HepG2 (cell line): ENCODE data around the gene USP40. TPM values are rescaled to one million over a fixed set of nuclear protein-coding genes. Genes with fewer than 3 reads are reported as not detected.

Experiments
- CENPX ChIP-seq: sonication (generic); formaldehyde crosslinking; IDR thresholded peaks from 2 replicates; pipeline ENCODE4 v1.9.0; 2021; ENCODE audit warnings: mild to moderate bottlenecking, missing genetic modification reagents, moderate library complexity
- DNMT3B ChIP-seq: conservative IDR thresholded peaks from 2 replicates; pipeline ENCODE4 v1.6.1; 2016; ENCODE audit warnings: missing biosample characterization, control low read depth
- FOXO4 ChIP-seq: sonication (generic); formaldehyde crosslinking; conservative IDR thresholded peaks from 2 replicates; pipeline ENCODE4 v1.8.1; 2023; ENCODE audit warnings: missing genetic modification reagents
- MAZ ChIP-seq, 2 experiments: sonication (generic) in 1 of 2; formaldehyde crosslinking in 1 of 2; IDR thresholded peaks; 2 replicates each; pipeline versions ENCODE4 v1.5.0 to v1.6.1; 2012 to 2020; ENCODE audit warnings: low read depth in 2 of 2, mild to moderate bottlenecking in 2 of 2, borderline replicate concordance in 1 of 2, improper control_type of control experiment in 1 of 2, low read length in 1 of 2, missing genetic modification reagents in 1 of 2, moderate library complexity in 1 of 2
- MXD3 ChIP-seq: IDR thresholded peaks from 2 replicates; pipeline ENCODE4 v1.6.1; 2016; ENCODE audit warnings: mild to moderate bottlenecking, missing biosample characterization, missing genetic modification reagents
- NFATC3 ChIP-seq: sonication (generic); formaldehyde crosslinking; IDR thresholded peaks from 2 replicates; pipeline ENCODE4 v1.5.1; 2020; ENCODE audit warnings: mild to moderate bottlenecking, missing genetic modification reagents
- SIX1 ChIP-seq: sonication (generic); formaldehyde crosslinking; IDR thresholded peaks from 2 replicates; pipeline ENCODE4 v1.4.0; 2020; ENCODE audit warnings: missing genetic modification reagents, borderline replicate concordance
- SMAD3 ChIP-seq: sonication (generic); formaldehyde crosslinking; IDR thresholded peaks from 2 replicates; pipeline ENCODE4 v1.4.0; 2020; ENCODE audit warnings: missing genetic modification reagents
- XRCC5 ChIP-seq: fragments of 200-400 bp; formaldehyde crosslinking; optimal IDR thresholded peaks from 2 replicates; pipeline ENCODE3; 2017; ENCODE audit warnings: mild to moderate bottlenecking, low read length
- ZBTB10 ChIP-seq: sonication (generic); formaldehyde crosslinking; IDR thresholded peaks from 2 replicates; pipeline ENCODE4 v1.4.0; 2020; ENCODE audit warnings: missing genetic modification reagents, borderline replicate concordance
- ZFP36L1 ChIP-seq: sonication (generic); formaldehyde crosslinking; IDR thresholded peaks from 2 replicates; pipeline ENCODE4 v1.8.0; 2022; ENCODE audit warnings: mild to moderate bottlenecking, missing genetic modification reagents, moderate library complexity
- polyA plus RNA-seq, 8 experiments: library from polyadenylated mRNA; depleted of rRNA in 3 of 8; stranded (reverse) in 7 of 8; unstranded in 1 of 8; fragments of >200 nt; fragmentation: Illumina TruSeq in 4 of 8; extraction: Trizol in 4 of 8; gene quantifications; 2 replicates each; pipeline versions ENCODE4 v1.2.1 to v1.2.3, GENCODE V29; 2011 to 2016; ENCODE audit warnings: low read depth in 4 of 8, missing spikeins in 1 of 8, mixed read lengths in 1 of 8; ENCODE audit not compliant: insufficient read depth in 1 of 8
- total RNA-seq, 5 experiments: library from RNA; depleted of rRNA; stranded (reverse); fragments of >200 nt; fragmentation: Illumina TruSeq; extraction: Trizol; gene quantifications; 2 replicates each; pipeline ENCODE4 v1.2.3, GENCODE V29; 2016; ENCODE audit warnings: low read depth in 1 of 5
- TF ChIP-seq, protein P1 (sequence below): sonication (generic); formaldehyde crosslinking; IDR thresholded peaks from 2 replicates; pipeline ENCODE4 v1.4.0; 2020; ENCODE audit warnings: missing genetic modification reagents
- TF ChIP-seq, protein P2 (sequence below): sonication (generic); formaldehyde crosslinking; IDR thresholded peaks from 2 replicates; pipeline ENCODE4 v1.4.0; 2020; ENCODE audit warnings: missing genetic modification reagents, low read depth, mild to moderate bottlenecking, borderline replicate concordance
- TF ChIP-seq, protein P3 (sequence below): sonication (generic); formaldehyde crosslinking; IDR thresholded peaks from 2 replicates; pipeline ENCODE4 v1.5.0; 2020; ENCODE audit warnings: missing genetic modification reagents, mild to moderate bottlenecking, borderline replicate concordance

The USP40 gene
- total and polyA plus RNA-seq, 2 of the 13 experiments (the other 11 are each of a cell fraction or from before 2014, with no cell fraction given): 41.0 to 46.3 TPM

- TF ChIP-seq ZBTB10 (CRISPR knock-in tag) (peak; percentile 74; the same call in 1 of the 2 replicates), SMAD3 (peak; percentile 92), MAZ (IDR thresholded peaks at IDR 0.05; ENCODE audit: borderline replicate concordance, low read depth, low read length) (peak; percentile 79; the same call in 1 of the 2 replicates), MAZ (CRISPR knock-in tag; IDR thresholded peaks at IDR 0.05; ENCODE audit: low read depth) (peak; percentile 74; the same call in 1 of the 2 replicates), SIX1 (no peak), CENPX (CRISPR knock-in tag) (no peak; the same call in 1 of the 2 replicates), FOXO4 (CRISPR knock-in tag) (no peak), DNMT3B (CRISPR knock-in tag) (0 out of 2 replicates have a peak, but pooled peaks have one; percentile 27), ZFP36L1 (CRISPR knock-in tag) (peak; percentile 89), XRCC5 (peak; percentile 46), MXD3 (CRISPR knock-in tag) (no peak; the same call in none of the 2 replicates), NFATC3 (CRISPR knock-in tag) (peak; percentile 97)
- TF ChIP-seq, protein P1, sequence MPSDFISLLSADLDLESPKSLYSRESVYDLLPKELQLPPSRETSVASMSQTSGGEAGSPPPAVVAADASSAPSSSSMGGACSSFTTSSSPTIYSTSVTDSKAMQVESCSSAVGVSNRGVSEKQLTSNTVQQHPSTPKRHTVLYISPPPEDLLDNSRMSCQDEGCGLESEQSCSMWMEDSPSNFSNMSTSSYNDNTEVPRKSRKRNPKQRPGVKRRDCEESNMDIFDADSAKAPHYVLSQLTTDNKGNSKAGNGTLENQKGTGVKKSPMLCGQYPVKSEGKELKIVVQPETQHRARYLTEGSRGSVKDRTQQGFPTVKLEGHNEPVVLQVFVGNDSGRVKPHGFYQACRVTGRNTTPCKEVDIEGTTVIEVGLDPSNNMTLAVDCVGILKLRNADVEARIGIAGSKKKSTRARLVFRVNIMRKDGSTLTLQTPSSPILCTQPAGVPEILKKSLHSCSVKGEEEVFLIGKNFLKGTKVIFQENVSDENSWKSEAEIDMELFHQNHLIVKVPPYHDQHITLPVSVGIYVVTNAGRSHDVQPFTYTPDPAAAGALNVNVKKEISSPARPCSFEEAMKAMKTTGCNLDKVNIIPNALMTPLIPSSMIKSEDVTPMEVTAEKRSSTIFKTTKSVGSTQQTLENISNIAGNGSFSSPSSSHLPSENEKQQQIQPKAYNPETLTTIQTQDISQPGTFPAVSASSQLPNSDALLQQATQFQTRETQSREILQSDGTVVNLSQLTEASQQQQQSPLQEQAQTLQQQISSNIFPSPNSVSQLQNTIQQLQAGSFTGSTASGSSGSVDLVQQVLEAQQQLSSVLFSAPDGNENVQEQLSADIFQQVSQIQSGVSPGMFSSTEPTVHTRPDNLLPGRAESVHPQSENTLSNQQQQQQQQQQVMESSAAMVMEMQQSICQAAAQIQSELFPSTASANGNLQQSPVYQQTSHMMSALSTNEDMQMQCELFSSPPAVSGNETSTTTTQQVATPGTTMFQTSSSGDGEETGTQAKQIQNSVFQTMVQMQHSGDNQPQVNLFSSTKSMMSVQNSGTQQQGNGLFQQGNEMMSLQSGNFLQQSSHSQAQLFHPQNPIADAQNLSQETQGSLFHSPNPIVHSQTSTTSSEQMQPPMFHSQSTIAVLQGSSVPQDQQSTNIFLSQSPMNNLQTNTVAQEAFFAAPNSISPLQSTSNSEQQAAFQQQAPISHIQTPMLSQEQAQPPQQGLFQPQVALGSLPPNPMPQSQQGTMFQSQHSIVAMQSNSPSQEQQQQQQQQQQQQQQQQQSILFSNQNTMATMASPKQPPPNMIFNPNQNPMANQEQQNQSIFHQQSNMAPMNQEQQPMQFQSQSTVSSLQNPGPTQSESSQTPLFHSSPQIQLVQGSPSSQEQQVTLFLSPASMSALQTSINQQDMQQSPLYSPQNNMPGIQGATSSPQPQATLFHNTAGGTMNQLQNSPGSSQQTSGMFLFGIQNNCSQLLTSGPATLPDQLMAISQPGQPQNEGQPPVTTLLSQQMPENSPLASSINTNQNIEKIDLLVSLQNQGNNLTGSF (CRISPR knock-in tag): peak; percentile 82; the same call in 1 of the 2 replicates
- TF ChIP-seq, protein P2, sequence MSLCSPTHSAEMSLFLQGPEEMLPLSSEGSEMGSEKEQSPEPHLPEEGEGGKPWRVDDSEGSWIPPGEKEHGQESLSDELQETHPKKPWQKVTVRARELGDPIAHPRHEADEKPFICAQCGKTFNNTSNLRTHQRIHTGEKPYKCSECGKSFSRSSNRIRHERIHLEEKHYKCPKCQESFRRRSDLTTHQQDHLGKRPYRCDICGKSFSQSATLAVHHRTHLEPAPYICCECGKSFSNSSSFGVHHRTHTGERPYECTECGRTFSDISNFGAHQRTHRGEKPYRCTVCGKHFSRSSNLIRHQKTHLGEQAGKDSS (CRISPR knock-in tag): peak; percentile 96
- TF ChIP-seq, protein P3, sequence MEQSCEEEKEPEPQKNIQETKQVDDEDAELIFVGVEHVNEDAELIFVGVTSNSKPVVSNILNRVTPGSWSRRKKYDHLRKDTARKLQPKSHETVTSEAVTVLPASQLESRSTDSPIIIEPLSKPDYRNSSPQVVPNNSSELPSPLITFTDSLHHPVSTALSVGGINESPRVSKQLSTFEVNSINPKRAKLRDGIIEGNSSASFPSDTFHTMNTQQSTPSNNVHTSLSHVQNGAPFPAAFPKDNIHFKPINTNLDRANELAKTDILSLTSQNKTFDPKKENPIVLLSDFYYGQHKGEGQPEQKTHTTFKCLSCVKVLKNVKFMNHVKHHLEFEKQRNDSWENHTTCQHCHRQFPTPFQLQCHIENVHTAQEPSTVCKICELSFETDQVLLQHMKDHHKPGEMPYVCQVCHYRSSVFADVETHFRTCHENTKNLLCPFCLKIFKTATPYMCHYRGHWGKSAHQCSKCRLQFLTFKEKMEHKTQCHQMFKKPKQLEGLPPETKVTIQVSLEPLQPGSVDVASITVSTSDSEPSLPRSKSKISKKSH (CRISPR knock-in tag): peak; percentile 97
Observed at GRCh38 chr2:233566141-233566956, at the start of gene USP40 (continued).
